Activated gamma-delta T cell treated with anti-CD3 and anti-CD28 coated beads, Interleukin-2, amount 50 U/mL, for 16 hours (primary cell): ENCODE measurements around the gene PPP1CC.

Experiments used
- DNase-seq: peaks from one replicate; pipeline ENCODE4 v3.0.0-alpha.2; 2020; ENCODE audit warnings: low read depth

Gene PPP1CC

DNA sequence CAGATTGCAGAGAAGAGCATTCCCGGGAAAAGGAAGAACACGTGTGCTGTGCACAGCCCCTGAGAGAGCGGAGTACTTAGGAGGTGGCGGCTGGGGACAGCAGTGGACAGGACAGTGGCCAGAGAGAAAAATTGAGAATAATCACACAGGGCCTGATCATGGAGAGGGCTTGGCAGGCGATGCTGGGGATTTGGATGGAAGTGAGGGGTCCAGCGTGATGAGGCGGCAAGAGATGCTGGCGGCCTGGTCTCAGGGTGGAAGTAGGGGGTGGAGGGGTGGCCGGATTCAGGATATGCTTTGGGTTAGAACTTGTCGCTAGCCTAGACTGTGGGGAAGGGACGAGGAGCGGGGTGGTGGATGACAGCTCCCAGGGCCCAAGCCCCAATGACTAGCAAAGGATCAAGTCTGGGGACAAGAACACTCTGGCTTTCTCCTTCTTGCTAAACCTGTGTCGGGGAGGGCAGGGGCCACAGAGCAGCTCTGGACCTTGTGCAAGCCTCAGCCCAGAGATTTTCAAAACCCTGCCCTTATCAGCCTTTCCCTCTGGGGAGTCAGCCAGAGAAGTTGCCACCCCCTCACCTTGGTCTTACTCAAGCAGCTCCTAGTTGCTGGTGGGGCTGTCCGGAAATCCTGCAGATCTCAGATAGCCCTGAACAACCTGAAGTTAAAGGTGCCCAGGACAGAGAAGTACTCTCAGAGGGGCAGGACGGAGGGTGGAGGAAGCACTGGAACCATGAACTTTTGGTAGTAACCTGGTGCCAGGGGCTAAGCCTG lies 55.1 kb downstream of the PPP1CC start:
- DNase-seq, result no peak

DNA sequence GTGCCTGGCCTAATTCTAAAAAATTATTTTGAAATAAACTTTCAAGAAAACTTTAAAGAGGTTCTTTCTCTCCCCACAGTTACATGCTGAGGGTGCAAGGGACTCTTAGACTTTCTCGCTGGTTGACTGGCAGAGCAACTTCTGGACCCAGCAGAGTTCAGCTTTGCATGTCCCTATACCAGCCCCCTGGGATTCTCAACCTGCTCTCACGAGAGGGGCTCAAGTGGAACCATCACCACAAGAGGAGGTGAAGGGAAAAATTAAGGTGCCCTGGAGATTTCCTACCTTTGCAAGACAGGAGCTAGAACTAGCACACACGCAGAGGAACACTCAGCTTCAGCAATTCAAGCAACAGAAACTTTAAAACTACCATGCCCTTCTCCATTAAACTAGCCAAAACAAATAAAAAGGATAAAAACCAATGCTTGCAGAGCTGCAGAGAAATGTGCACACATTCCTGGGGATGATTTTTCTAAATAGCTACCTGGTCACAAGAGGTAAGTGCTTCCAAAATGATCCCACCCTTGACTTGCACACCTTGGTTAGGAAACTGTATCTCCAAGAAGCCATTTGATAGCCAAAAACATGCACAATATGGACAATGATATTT lies 56.3 kb downstream of the PPP1CC start:
- no peak for DNase-seq

DNA sequence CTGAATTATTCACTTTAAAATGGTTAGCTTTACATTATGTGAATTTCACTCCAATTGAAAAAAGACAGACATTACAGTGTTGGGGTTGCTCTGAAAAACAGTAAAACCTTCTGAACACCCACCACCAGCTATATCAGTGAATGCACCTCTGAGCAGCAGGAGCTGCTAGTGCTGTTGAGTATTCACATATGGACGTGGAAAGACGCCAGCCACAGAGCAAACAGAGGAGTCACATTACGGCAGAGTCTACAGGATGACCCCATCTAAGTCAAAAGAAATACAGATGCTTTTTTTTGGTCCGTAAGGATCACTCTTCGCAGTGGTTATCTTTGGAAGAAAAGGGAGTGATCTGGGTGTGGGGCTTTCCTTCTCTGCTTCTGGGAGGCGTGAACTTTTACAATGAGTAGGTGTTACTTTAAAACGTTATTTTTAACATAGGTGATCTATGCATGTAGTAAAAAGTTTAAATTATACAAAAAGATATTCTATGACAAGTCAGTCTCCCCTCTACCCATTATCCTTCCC lies 58.3 kb downstream of the PPP1CC start:
- DNase-seq, result no peak

DNA sequence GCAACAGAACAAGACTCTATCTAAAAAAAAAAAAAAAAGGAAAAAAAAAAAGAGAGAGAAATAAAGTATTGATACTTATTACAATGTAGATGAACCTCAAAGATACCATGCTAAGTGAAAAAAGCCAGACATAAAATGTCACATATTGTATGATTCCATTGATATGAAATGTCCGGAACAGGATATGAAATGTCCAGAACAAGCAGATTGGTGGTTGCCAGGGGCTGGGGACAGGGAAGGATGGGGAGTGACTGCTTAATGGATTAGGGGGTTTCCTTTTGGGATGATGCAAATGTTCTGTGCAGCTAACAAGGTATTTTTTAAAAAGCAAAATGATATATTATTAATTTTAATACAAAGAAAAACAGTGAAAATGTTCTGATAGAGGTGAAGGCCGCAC lies 58.8 kb downstream of the PPP1CC start:
- DNase-seq, result no peak

DNA sequence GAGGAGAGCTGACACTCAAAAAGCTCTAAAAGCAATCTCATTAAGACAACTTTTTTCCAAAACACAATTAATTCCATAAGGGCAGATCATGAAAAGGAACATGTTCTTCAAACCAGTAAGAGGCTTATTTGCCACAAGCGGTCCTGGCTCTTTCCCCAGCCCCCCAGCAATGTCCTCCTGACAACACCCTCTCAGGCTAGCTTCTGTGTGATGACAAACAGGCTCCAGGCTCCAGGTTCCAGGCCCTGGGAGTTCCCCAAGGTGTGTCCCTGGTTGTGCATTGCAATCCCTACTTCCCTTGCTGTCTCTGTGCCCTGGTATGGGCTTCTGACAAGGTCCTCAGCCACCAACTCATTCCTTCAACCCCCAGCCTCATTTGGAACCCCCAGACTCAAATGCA lies 62.7 kb downstream of the PPP1CC start:
- no peak for DNase-seq

DNA sequence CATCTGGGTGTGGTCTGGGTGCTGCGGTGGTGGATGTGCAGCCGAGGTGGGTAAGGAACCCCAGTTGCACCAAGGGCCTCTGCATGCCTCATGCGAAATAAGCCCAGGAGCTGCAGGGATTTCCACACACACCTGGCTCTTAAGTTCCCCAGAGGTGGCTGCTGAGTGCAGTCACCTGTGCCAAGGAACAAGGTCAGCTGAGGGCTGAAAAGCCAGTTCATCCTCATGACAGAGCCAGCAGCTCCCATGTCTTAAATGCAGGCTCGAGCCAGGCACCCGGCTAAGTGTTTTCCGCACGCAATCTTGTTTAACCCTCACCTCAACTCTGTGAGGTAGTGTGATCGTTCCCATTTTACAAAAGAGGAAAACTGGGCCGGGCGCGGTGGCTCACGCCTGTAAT lies 63.5 kb downstream of the PPP1CC start:
- no peak for DNase-seq

DNA sequence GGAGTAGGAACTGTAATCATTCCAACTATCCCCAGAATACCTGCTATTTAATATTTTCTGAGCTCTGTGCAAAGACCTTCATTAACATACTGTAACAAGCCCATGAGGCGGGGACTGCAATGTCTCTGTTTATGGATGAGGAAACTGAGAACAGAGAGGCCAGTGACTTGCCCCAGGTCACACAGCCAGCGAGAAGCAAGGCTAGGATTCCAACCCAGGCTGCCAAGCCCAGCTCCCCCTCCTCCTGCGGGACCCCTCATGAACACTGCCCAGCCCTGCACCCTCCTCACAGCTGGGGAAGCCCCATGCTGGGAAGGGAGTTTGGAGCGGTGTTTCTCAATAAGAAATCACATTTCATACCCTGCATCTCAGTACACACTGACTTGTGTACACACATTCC lies 64.7 kb downstream of the PPP1CC start:
- DNase-seq, result no peak

DNA sequence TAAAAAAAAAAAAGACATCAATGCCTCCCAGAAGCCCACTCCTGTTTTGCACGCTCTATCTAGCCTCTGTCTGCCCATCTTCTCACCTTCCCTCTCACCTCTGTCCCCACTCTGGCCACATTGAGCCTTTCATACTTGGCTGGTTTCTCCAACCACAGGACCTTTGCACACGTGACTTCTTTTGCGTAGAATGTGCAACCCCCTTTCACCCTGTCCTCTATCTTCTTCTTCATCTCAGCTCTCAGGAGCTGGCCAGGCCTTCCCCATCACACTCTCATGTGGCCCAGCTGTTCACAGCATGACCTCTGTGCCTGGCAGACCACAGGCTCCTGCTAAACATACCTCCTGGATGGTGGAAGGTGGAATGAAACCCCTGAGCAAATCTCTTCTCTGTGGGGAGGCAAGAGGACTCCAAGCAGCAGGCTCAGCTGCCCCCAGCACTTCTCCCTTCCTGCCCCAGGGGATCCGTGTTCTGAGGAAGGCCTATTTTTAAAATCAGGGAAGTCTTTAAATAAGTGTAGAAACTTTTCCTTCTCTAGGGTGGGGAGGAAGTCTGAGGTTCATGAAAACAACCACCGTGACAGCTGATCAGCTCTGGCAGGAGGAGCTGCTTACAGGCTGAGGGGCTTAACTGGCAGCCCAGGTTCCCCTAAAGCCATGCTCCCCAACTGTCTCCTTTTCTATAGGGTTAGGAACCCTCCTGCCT lies 65.3 kb downstream of the PPP1CC start:
- no peak for DNase-seq

DNA sequence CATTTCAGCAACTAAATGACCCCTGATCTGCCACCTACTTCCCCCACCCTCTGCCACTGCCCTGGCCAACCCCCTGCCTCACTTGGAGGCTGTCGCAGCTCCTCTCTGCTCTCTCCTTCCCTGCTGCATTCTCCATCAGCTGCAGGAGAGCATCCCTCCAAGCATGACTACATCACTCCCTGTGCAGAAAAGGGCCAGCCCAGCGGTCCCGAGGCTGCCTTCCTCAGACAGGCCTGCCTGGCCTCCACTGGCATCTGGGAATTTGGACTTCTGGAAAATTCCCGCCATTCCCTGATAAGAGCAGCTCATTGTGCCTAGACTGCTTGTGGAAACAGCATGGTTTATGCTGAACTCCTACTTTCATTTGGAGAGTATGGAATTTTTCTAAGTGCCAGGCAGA lies 66.5 kb downstream of the PPP1CC start:
- DNase-seq, result no peak

DNA sequence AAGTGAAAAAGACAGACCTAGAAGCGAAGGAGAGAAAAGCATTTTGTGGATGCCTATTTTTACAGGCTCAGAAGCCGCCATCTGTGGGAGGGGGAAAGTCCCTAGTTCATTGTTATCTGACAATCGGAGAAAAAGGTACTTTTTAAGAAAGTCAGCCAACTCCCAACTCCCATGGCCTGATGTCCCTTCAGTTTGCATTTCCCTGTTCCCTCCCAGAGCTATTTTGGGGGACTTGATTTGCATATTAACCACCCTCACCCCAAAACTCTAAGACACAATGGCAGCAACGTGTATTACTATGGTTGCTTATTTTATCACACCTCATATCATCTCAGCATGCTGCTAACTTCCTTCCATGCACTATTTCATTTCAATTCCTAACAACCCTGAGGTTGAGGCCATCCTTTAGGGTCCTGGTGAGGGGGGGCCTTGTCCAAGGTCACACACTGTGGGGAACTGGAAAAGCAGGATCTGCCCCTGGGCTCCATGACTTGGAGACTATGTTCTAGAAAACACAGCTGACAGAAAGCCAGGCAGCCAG lies 72.5 kb downstream of the PPP1CC start:
- DNase-seq, result peak; percentile 19
